ENCODE results near the gene CEPT1. TPM values are rescaled to one million over a fixed set of nuclear protein-coding genes. Genes with fewer than 3 reads are reported as not detected.

CEPT1 gene
- total and polyA plus RNA-seq, 2 of the 8 experiments (the other 6 are each of a cell fraction or from before 2014, with no cell fraction given): 18.5 to 28.6 TPM

DNA sequence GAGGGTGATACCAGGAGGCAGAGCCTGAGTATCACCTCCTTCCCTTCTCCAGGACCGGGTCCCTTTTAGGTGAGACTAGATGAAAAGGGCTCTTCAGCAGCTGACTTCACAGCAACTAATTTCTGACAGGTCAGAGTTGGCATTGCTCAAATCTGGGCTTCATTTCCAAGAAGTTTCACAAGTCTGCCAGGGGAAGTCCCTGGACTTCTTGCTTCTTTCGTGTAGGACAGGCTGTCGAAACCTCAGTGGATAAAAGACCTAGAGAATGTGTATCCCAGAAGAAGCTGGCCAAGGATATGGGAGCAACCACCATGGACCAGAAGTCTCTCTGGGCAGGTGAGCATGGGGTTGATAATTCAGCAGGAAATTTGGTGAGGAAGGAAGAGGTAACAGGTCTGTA is 87.4 kb downstream of the CEPT1 start, which contains the start of gene CHI3L2:
CHI3L2 (plus strand) TSS at position 280 of the 400 bp plus-strand sequence; CDS start at position 297, 17 bp downstream.
- no peak within 1 kb of the TSS for H3K23ac ChIP-seq (ENCODE audit: insufficient read length)
- H2AFZ ChIP-seq (ENCODE audit: low read length): no peak within 1 kb of the TSS
- H2BK20ac ChIP-seq (ENCODE audit: low read length): no peak within 1 kb of the TSS
- H3K79me2 ChIP-seq (ENCODE audit: control insufficient read depth in 1 of 2, insufficient read depth in 2 of 2, low read length in 2 of 2): no peaks in the 10 kb centered on the region
- no peak within 1 kb of the TSS for H3K56ac ChIP-seq (replicated peaks; ENCODE audit: insufficient read length, low read depth, low read length)
- CTCF ChIA-PET (ENCODE audit: partially characterized antibody): interaction anchor here (1.2 to 3.1 kb wide), 5 partner anchors 29 to 202 kb away, joined by 3 to 21 read pairs (median 5); no protein-coding TSS in a partner anchor
- H3K4me1 ChIP-seq (replicated peaks in 1 of 4; ENCODE audit: control insufficient read depth in 3 of 4, insufficient read depth in 4 of 4, low read length in 3 of 4): peaks cover 0 to 1% (median 0%) of the 10 kb centered on the region in 4 experiments; a peak in 1 of 7 replicates
- no peak within 1 kb of the TSS for H2BK15ac ChIP-seq (ENCODE audit: low read length)
- no peak within 1 kb of the TSS for H4K91ac ChIP-seq (replicated peaks; ENCODE audit: insufficient read length, low read length)
- H4K20me1 ChIP-seq (replicated peaks in 1 of 2; ENCODE audit: control insufficient read depth in 1 of 2, insufficient read depth in 2 of 2, low read length in 2 of 2): no peaks in the 10 kb centered on the region
- no peak within 1 kb of the TSS for H3K14ac ChIP-seq (ENCODE audit: insufficient read length)
- no peak within 1 kb of the TSS for H3K4ac ChIP-seq (replicated peaks; ENCODE audit: insufficient read length, low read depth, low read length)
- 89% methylated on average over 3 of the region's 3 CpGs; no CpG with 5 or more reads in 1 of the 2 experiments for WGBS, 2 experiments (ENCODE audit: extremely low coverage in 1 of 2, insufficient coverage in 1 of 2, insufficient read length in 1 of 2, insufficient replicate concordance in 2 of 2, low coverage in 1 of 2, low lambda C conversion rate in 2 of 2, missing lambda C conversion rate in 1 of 2)
- POLR2A ChIA-PET (ENCODE audit: partially characterized antibody): no interaction called here
- DNase-seq (ENCODE audit: low read depth in 1 of 2, low spot score in 2 of 2) (no peak), FAIRE-seq (no peak)
- H3K9me3 ChIP-seq (ENCODE audit: insufficient read depth in 2 of 2, low read depth in 1 of 2, low read length in 1 of 2): no peaks in the 10 kb centered on the region
- H2BK120ac ChIP-seq (replicated peaks; ENCODE audit: low read depth, low read length): no peak within 1 kb of the TSS
- no peak within 1 kb of the TSS for H3K18ac ChIP-seq (ENCODE audit: extremely low read depth, low read length)
- H3K4me3 ChIP-seq (ENCODE audit: extremely low read depth in 1 of 4, insufficient read depth in 2 of 4, low read depth in 3 of 4, low read length in 4 of 4): no peak within 1 kb of the TSS
- no peaks in the 10 kb centered on the region for H3K36me3 ChIP-seq (ENCODE audit: control insufficient read depth in 2 of 4, insufficient read depth in 4 of 4, low read length in 3 of 4)
- no peak within 1 kb of the TSS for H3K27ac ChIP-seq (ENCODE audit: low read depth, low read length)
- no peak within 1 kb of the TSS for H4K8ac ChIP-seq (ENCODE audit: extremely low read depth, insufficient read depth, low read length)
- H3K27me3 ChIP-seq (replicated peaks in 1 of 4; ENCODE audit: control insufficient read depth in 3 of 4, extremely low read depth in 1 of 4, insufficient read depth in 3 of 4, low read length in 3 of 4): no peaks in the 10 kb centered on the region
- H3K9ac ChIP-seq (replicated peaks in 1 of 4; ENCODE audit: extremely low read depth in 1 of 4, low read depth in 3 of 4, low read length in 3 of 4): no peak within 1 kb of the TSS
- H2BK5ac ChIP-seq (ENCODE audit: low read depth, low read length): no peak within 1 kb of the TSS
- no peaks in the 10 kb centered on the region for H3K23me2 ChIP-seq (ENCODE audit: low read depth, low read length)
- H3K79me1 ChIP-seq (ENCODE audit: low read depth, low read length): no peaks in the 10 kb centered on the region
- H2AK5ac ChIP-seq (ENCODE audit: low read depth, low read length): no peak within 1 kb of the TSS
- H4K5ac ChIP-seq (ENCODE audit: insufficient read length, low read depth, low read length): no peak within 1 kb of the TSS
- H2BK12ac ChIP-seq (ENCODE audit: low read depth, low read length): no peak within 1 kb of the TSS
- no peak within 1 kb of the TSS for H3K4me2 ChIP-seq (ENCODE audit: insufficient read depth in 1 of 2, low read depth in 2 of 2, low read length in 2 of 2)
- TF ChIP-seq CHD1 (IDR thresholded peaks at IDR 0.05; ENCODE audit: low read depth, low read length) (no peak), SRF (IDR thresholded peaks at IDR 0.05; ENCODE audit: low read depth, low read length) (no peak), NRF1 (IDR thresholded peaks at IDR 0.05; ENCODE audit: low read depth, low read length) (no peak), JUN (IDR thresholded peaks at IDR 0.05; ENCODE audit: low read depth, low read length) (no peak), EZH2 (IDR thresholded peaks at IDR 0.05; ENCODE audit: low read depth, low read length, severe bottlenecking) (no peak), CBX8 (IDR thresholded peaks at IDR 0.05; ENCODE audit: borderline replicate concordance, low read depth, low read length) (no peak), SUZ12 (IDR thresholded peaks at IDR 0.05; ENCODE audit: low read length) (no peak)
- TF ChIP-seq, protein P1, sequence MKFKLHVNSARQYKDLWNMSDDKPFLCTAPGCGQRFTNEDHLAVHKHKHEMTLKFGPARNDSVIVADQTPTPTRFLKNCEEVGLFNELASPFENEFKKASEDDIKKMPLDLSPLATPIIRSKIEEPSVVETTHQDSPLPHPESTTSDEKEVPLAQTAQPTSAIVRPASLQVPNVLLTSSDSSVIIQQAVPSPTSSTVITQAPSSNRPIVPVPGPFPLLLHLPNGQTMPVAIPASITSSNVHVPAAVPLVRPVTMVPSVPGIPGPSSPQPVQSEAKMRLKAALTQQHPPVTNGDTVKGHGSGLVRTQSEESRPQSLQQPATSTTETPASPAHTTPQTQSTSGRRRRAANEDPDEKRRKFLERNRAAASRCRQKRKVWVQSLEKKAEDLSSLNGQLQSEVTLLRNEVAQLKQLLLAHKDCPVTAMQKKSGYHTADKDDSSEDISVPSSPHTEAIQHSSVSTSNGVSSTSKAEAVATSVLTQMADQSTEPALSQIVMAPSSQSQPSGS (IDR thresholded peaks at IDR 0.05; ENCODE audit: low read length): no peak
